GM19238 (cell line): ENCODE measurements around the gene MNAT1.
A peak's percentile ranks its signal among the peaks of the same experiment; 100 is the strongest.

Experiments
- DNase-seq: peaks from one replicate; pipeline ENCODE4 v3.0.0; 2011; ENCODE audit warnings: low spot score; ENCODE audit not compliant: insufficient read length

MNAT1 gene

GRCh38 chr14:60964904-60965303 is 230.3 kb downstream of the MNAT1 start:
- DNase-seq = no peak

GRCh38 chr14:60965402-60965801 is 230.8 kb downstream of the MNAT1 start:
- DNase-seq = no peak

- no peak for DNase-seq
These were observed 233.5 kb downstream of the MNAT1 start for GRCh38 chr14:60968099-60968498.

GRCh38 chr14:60968671-60969070 is 234.1 kb downstream of the MNAT1 start:
- no peak for DNase-seq

GRCh38 chr14:60970146-60970545 is 235.6 kb downstream of the MNAT1 start:
- no peak for DNase-seq

GRCh38 chr14:60971271-60971670 is 236.7 kb downstream of the MNAT1 start:
- no peak for DNase-seq

DNA sequence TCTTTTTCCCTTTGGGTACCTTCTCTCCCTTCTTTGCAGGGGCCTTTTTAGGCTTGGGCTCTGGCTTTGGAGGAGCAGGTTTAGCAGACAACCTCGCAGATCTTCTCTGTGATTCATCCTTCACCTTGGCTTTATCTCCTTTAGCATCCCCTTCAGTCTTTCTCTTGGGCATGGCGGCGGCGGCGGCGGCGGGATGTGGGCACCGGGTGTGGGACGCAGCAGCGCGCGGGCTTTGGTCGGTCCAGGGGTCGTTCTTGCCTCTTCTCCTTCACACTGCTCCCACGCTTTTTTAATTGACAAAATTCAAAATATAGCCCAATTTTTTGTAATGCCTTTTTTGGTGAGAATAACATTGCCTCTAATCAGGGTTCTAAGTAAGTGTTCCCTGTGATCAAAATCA is 237.7 kb downstream of the MNAT1 start:
- no peak for DNase-seq

DNA sequence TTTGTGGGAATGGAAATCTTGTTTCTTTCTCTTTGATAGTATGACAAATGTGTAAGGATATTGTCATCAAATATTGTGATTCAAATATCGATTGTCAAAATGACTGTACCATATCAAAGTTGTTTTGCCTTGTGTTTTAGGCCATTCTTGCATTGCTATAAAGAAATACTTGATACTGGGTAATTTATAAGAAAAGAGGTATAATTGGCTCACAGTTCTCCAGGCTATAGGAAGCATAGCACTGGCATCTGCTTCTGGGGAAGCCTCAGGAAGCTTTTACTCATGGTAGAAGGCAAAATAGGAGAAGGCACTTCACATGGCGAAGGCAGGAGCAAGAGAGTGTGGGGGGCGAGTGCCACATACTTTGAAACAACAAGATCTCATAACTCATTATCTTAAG is 238.5 kb downstream of the MNAT1 start:
- DNase-seq = no peak

GRCh38 chr14:60974090-60974651 is 239.6 kb downstream of the MNAT1 start:
- DNase-seq = no peak

- DNase-seq = no peak
These were observed 241.0 kb downstream of the MNAT1 start for GRCh38 chr14:60975551-60975950.

GRCh38 chr14:60977847-60978246 is 243.3 kb downstream of the MNAT1 start:
- DNase-seq = no peak

- DNase-seq = peak; percentile 74
These were observed 246.5 kb downstream of the MNAT1 start, which contains the start of the genes SLC38A6 and TRMT5 for GRCh38 chr14:60980811-60981632. Gene SLC38A6 (plus strand): TSS chr14:60981245. CDS start chr14:60981278, 33 bp downstream. Gene TRMT5 (minus strand): TSS chr14:60981079. CDS start chr14:60980973, 106 bp downstream.

GRCh38 chr14:60981633-60982455 is 247.3 kb downstream of the MNAT1 start:
- no peak for DNase-seq

- DNase-seq = no peak
These were observed 249.6 kb downstream of the MNAT1 start for GRCh38 chr14:60984196-60984595.

DNA sequence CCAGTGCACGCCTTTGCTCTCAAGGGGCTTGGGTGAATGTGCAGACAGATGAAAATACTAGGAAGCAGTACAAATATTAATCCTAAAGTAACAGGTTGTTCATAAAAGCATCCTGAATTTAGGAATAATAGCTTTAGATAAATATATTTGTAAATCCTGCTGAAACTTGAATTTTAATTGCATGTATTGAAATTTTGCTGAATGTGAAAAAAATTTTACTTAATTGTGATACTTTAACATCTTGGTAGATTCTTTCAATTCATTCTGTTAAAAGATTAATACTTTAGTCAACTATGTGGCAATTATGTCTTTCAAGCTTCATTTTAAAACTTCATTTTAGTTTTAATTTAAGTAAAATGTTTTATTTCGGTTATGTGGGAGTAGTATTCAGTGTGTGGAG is 251.9 kb downstream of the MNAT1 start:
- DNase-seq = no peak

DNA sequence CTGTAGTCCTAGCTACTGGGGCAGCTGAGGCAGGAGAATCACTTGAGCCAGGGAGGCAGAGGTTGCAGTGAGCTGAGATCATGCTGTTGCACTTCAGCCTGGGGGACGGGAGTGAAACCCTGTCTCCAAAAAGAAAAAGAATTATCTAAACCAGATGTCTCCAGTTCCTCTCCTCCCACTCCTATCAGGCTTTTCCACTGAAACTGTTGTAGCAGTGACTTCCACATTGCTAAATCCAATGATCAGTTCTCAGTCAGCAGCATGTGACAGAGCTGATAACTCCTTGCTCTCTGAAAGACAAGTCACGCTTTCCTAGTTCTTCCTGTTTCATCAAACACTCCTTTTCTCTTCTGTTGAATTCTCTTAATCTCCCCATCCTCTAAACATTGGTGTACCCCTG is 255.0 kb downstream of the MNAT1 start:
- DNase-seq = no peak

DNA sequence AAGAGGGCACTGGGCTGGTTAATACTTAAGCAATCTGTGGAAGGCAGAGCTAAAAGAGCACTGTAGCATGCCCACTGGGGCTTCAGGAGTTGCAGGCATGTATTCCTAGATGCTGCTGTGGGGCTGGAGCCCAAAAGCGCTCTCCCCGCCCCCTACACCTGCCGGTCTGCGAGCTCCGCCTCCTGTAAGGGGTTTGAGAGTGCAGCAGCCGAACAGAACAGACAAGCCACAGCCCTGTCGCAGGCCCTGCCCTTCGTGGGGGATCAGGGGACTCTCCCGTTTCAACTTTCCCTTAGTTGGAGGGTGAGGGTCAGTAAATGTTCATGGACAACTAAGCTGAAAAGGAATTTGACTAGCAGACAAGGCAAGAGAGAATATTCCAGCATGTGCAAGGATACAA is 264.1 kb downstream of the MNAT1 start:
- DNase-seq = no peak

GRCh38 chr14:60999536-60999935 is 265.0 kb downstream of the MNAT1 start:
- no peak for DNase-seq

GRCh38 chr14:61003571-61003970 is 269.0 kb downstream of the MNAT1 start:
- no peak for DNase-seq

DNA sequence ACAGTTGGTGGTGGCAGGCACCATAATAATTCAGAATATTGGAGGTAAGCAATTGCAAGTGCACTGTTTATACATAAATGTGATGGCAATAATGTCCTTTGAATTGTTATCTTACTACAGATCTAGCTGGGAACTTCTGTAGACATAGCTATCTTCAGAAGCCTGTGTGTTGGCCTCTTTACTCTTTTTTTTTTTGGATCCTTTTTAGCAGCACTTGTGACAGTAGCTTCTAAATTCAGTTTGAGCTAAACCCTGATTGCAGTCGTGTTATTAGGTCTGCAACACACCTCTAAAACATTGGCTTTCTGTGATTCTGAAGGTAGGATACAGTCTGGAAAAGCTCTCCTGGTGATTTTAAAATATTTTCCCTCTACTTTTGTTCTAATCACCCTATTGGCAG is 285.0 kb downstream of the MNAT1 start:
- no peak for DNase-seq
